ENCODE data around the gene RPS6KA2. TPM values are rescaled to one million over a fixed set of nuclear protein-coding genes. Genes with fewer than 3 reads are reported as not detected.

The RPS6KA2 gene
- total and polyA plus RNA-seq, 2 donors (not counting 3 experiments of a cell fraction or from before 2014, with no cell fraction given), result 54.5 to 75.8 TPM

DNA sequence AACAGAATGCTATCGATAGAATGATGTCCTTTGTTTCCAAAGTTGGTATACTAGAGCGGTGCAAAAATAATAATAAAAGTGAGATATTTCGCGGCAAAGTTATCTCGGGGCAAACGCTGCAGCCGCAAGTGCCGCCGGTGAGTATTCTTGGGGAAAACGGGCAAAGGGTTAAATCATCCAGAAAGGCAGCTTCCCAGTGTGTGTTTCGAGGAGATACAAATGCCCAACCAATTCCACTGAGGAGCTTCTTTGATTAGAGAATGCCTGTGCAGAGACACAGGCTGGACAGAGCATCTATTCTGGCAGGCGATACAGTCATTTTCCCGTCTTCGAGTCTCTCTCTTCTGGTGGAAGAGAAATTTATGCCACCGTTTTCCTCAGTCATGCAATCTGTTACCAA is 186.3 kb downstream of the RPS6KA2 start:
- H3K4me2 ChIP-seq (ENCODE audit: insufficient read depth, low read length), result no peak overlapping the region
- no peaks in the 10 kb centered on the region for H3K9me1 ChIP-seq (replicated peaks; ENCODE audit: control insufficient read depth, extremely low read depth, insufficient read depth, low read length)
- no peak overlapping the region for H3K27ac ChIP-seq (ENCODE audit: insufficient read depth, low read depth, low read length)
- no peak overlapping the region for H3K9ac ChIP-seq (replicated peaks; ENCODE audit: extremely low read depth, insufficient read depth, low read length)
- POLR2A ChIA-PET, result no interaction called here
- no peak overlapping the region for H2AFZ ChIP-seq (ENCODE audit: low read depth, low read length)
- CTCF ChIA-PET, result no interaction called here
- no TSS peak for BruUV-seq (replicated peaks)
- H4K20me1 ChIP-seq (replicated peaks; ENCODE audit: control insufficient read depth, extremely low read depth, insufficient read depth, low read length), result no peaks in the 10 kb centered on the region
- TF ChIP-seq FOS (IDR thresholded peaks at IDR 0.05; ENCODE audit: borderline replicate concordance, insufficient read depth, low read length), result no peak
- H3K4me1 ChIP-seq (ENCODE audit: control insufficient read depth, extremely low read depth, insufficient read depth, low read length), result peaks cover 10% of the 10 kb centered on the region
- dilution Hi-C loops (cut with MboI; ENCODE audit: extremely low pct_ligation_motif_present, low sequenced_read_pairs) (no loop called here), intact Hi-C loops (cut with micrococcal nuclease) (loop anchor here (5.0 kb wide), 1 partner anchor 187 kb away; the partner anchor contains the start of gene RPS6KA2)
- H3K36me3 ChIP-seq (ENCODE audit: control insufficient read depth in 2 of 2, extremely low read depth in 1 of 2, insufficient read depth in 2 of 2, low read length in 2 of 2), result peaks cover 0 to 16% of the 10 kb centered on the region in 2 experiments
- H3K9me3 ChIP-seq (replicated peaks; ENCODE audit: control insufficient read depth, insufficient read depth, low read length), result no peaks in the 10 kb centered on the region
- H3K4me3 ChIP-seq (replicated peaks in 1 of 3; ENCODE audit: insufficient read depth in 1 of 3, low read depth in 1 of 3, low read length in 3 of 3), result no peak overlapping the region
- H3K27me3 ChIP-seq (ENCODE audit: control insufficient read depth in 2 of 2, insufficient read depth in 2 of 2, low read length in 2 of 2), result no peaks in the 10 kb centered on the region
- DNase-seq (ENCODE audit: low read depth, low spot score) (no peak), FAIRE-seq (no peak)
- no peaks in the 10 kb centered on the region for H3K79me2 ChIP-seq (ENCODE audit: control insufficient read depth, insufficient read depth, low read length)

DNA sequence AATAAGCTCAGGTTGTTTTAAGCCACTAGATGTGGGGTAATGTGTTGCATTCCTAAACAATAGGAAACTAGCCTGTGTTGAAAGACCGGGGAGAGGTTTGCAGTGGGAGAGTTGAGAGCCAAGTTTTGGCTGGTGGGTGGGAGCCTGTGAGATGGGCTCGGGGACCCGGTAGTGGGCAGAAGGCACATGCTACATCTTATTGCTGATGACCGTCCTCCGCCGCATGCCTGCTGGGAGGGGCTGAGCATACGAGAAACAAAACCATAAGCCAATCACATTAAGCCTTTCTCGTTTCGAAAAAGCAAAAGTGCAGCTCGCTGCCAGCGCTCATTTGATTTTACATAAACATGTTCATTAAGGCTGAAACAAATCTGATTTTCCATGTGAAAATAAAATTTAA is 186.9 kb downstream of the RPS6KA2 start:
- no peak overlapping the region for H2AFZ ChIP-seq (ENCODE audit: low read depth, low read length)
- no peak for DNase-seq (ENCODE audit: low read depth, low spot score)
- dilution Hi-C loops (cut with MboI; ENCODE audit: extremely low pct_ligation_motif_present, low sequenced_read_pairs), result no loop called here
- no peaks in the 10 kb centered on the region for H3K27me3 ChIP-seq (ENCODE audit: control insufficient read depth in 2 of 2, insufficient read depth in 2 of 2, low read length in 2 of 2)
- no peaks in the 10 kb centered on the region for H3K9me3 ChIP-seq (replicated peaks; ENCODE audit: control insufficient read depth, insufficient read depth, low read length)
- CTCF ChIA-PET, result no interaction called here
- H3K27ac ChIP-seq (ENCODE audit: insufficient read depth, low read depth, low read length), result no peak overlapping the region
- no peak for TF ChIP-seq GATA2 (IDR thresholded peaks at IDR 0.05; ENCODE audit: insufficient read depth, insufficient read length, low read depth, low read length)
- no peak overlapping the region for H3K9ac ChIP-seq (replicated peaks; ENCODE audit: extremely low read depth, insufficient read depth, low read length)
- H3K4me1 ChIP-seq (ENCODE audit: control insufficient read depth, extremely low read depth, insufficient read depth, low read length), result peaks cover 10% of the 10 kb centered on the region
- H3K36me3 ChIP-seq (ENCODE audit: control insufficient read depth in 2 of 2, extremely low read depth in 1 of 2, insufficient read depth in 2 of 2, low read length in 2 of 2), result peaks cover 0 to 13% of the 10 kb centered on the region in 2 experiments
- FAIRE-seq, result no peak
- POLR2A ChIA-PET, result no interaction called here
- H4K20me1 ChIP-seq (replicated peaks; ENCODE audit: control insufficient read depth, extremely low read depth, insufficient read depth, low read length), result no peaks in the 10 kb centered on the region
- no peak overlapping the region for H3K4me3 ChIP-seq (replicated peaks in 1 of 3; ENCODE audit: insufficient read depth in 1 of 3, low read depth in 1 of 3, low read length in 3 of 3)
- no peak overlapping the region for H3K4me2 ChIP-seq (ENCODE audit: insufficient read depth, low read length)
- no peaks in the 10 kb centered on the region for H3K79me2 ChIP-seq (ENCODE audit: control insufficient read depth, insufficient read depth, low read length)
- no TSS peak for BruUV-seq (replicated peaks)
- intact Hi-C loops (cut with micrococcal nuclease), result loop anchor here (5.0 kb wide), 1 partner anchor 187 kb away; the partner anchor contains the start of gene RPS6KA2
- H3K9me1 ChIP-seq (replicated peaks; ENCODE audit: control insufficient read depth, extremely low read depth, insufficient read depth, low read length), result no peaks in the 10 kb centered on the region

Data from endothelial cell of umbilical vein (primary cell).